Osteoblast (primary cell): ENCODE measurements around the gene GYG1. TPM values are rescaled to one million over a fixed set of nuclear protein-coding genes. Genes with fewer than 3 reads are reported as not detected.
A peak's percentile ranks its signal among the peaks of the same experiment; 100 is the strongest.

Experiments used
- DNase-seq: peaks from one replicate; pipeline ENCODE4 v3.0.0; 2011; ENCODE audit warnings: low spot score, mixed read lengths; ENCODE audit not compliant: insufficient read length; ENCODE audit errors: missing footprints
- H2AFZ ChIP-seq: 2 replicates; pipeline ENCODE4 v1.6.0; 2011; ENCODE audit warnings: mild to moderate bottlenecking, low read length
- H3K27ac ChIP-seq: 2 replicates; pipeline ENCODE4 v1.5.1; 2011; ENCODE audit warnings: mild to moderate bottlenecking, low read depth, low read length, moderate library complexity
- H3K27me3 ChIP-seq: 2 replicates; pipeline ENCODE4 v1.6.0; 2012; ENCODE audit warnings: mild to moderate bottlenecking, control low read depth, inconsistent platforms, low read length, moderate library complexity; ENCODE audit not compliant: insufficient read depth
- H3K36me3 ChIP-seq: 2 replicates; pipeline ENCODE4 v1.5.1; 2011; ENCODE audit warnings: mild to moderate bottlenecking, low read length, control low read depth, moderate library complexity; ENCODE audit not compliant: insufficient read depth
- H3K4me1 ChIP-seq: 2 replicates; pipeline ENCODE4 v1.5.1; 2011; ENCODE audit warnings: mild to moderate bottlenecking, low read length, control low read depth, moderate library complexity; ENCODE audit not compliant: insufficient read depth
- H3K4me2 ChIP-seq: 2 replicates; pipeline ENCODE4 v1.6.0; 2011; ENCODE audit warnings: mild to moderate bottlenecking, low read length; ENCODE audit not compliant: insufficient read depth
- H3K4me3 ChIP-seq: fragments of 200-600 bp; sonication (generic); 3 replicates; pipeline ENCODE4 v1.5.1; 2012; ENCODE audit warnings: mild to moderate bottlenecking, low read length, inconsistent platforms; ENCODE audit not compliant: insufficient read depth
- H3K79me2 ChIP-seq: 2 replicates; pipeline ENCODE4 v1.6.0; 2012; ENCODE audit warnings: mild to moderate bottlenecking, low read length, control low read depth, inconsistent platforms; ENCODE audit not compliant: insufficient read depth
- H3K9me3 ChIP-seq: 2 replicates; pipeline ENCODE4 v1.5.1; 2011; ENCODE audit warnings: low read depth, low read length, control low read depth
- H4K20me1 ChIP-seq: 2 replicates; pipeline ENCODE4 v1.6.0; 2012; ENCODE audit warnings: mild to moderate bottlenecking, low read length, control low read depth; ENCODE audit not compliant: insufficient read depth
- CTCF ChIP-seq: IDR thresholded peaks from 2 replicates; pipeline ENCODE4 v1.5.1; 2011; ENCODE audit warnings: mild to moderate bottlenecking, low read depth, low read length, moderate library complexity; ENCODE audit errors: extremely low read depth
- total RNA-seq: library from RNA; depleted of rRNA; stranded (reverse); fragments of >200 nt; gene quantifications from 2 replicates; pipeline ENCODE4 v1.2.3, GENCODE V29; 2012

Gene GYG1
- total RNA-seq, 1 donor = 42.3 TPM

- no peaks in the 10 kb centered on the region for H3K9me3 ChIP-seq
- peaks cover 3% of the 10 kb centered on the region for H4K20me1 ChIP-seq
- peaks cover 18% of the 10 kb centered on the region for H3K79me2 ChIP-seq
- H2AFZ ChIP-seq = no peak overlapping the region
- no peaks in the 10 kb centered on the region for H3K27me3 ChIP-seq
- no peak for DNase-seq
- H3K27ac ChIP-seq = no peak overlapping the region
- H3K4me3 ChIP-seq = no peak overlapping the region
- TF ChIP-seq CTCF = no peak
- H3K4me2 ChIP-seq = no peak overlapping the region
- H3K4me1 ChIP-seq = peaks cover 29% of the 10 kb centered on the region
- peaks cover 38% of the 10 kb centered on the region for H3K36me3 ChIP-seq
Measured at GRCh38 chr3:149023951-149024350, 32.6 kb downstream of the GYG1 start.

- H3K4me1 ChIP-seq = peaks cover 10% of the 10 kb centered on the region
- DNase-seq = no peak
- H3K9me3 ChIP-seq = no peaks in the 10 kb centered on the region
- peaks cover 6% of the 10 kb centered on the region for H3K79me2 ChIP-seq
- H3K27ac ChIP-seq = peak overlapping the region; percentile 29
- H3K36me3 ChIP-seq = peaks cover 57% of the 10 kb centered on the region
- no peaks in the 10 kb centered on the region for H3K27me3 ChIP-seq
- TF ChIP-seq CTCF = no peak
- no peak overlapping the region for H2AFZ ChIP-seq
- no peak overlapping the region for H3K4me3 ChIP-seq
- peak overlapping the region; percentile 41 for H3K4me2 ChIP-seq
- no peaks in the 10 kb centered on the region for H4K20me1 ChIP-seq
Measured at GRCh38 chr3:149026718-149027117, 35.4 kb downstream of the GYG1 start.

GRCh38 chr3:149031096-149031495 is 39.8 kb downstream of the GYG1 start:
- Histone ChIP-seq H3K4me2 (no peak overlapping the region), H3K27me3 (no peaks in the 10 kb centered on the region), H3K27ac (no peak overlapping the region), H3K36me3 (peaks cover 43% of the 10 kb centered on the region), H2AFZ (no peak overlapping the region), H3K4me1 (peaks cover 7% of the 10 kb centered on the region), H4K20me1 (no peaks in the 10 kb centered on the region), H3K79me2 (no peaks in the 10 kb centered on the region), H3K9me3 (no peaks in the 10 kb centered on the region), H3K4me3 (no peak overlapping the region)
- DNase-seq = no peak
- no peak for TF ChIP-seq CTCF

- peaks cover 5% of the 10 kb centered on the region for H3K4me1 ChIP-seq
- no peaks in the 10 kb centered on the region for H3K9me3 ChIP-seq
- H2AFZ ChIP-seq = no peak overlapping the region
- H3K4me2 ChIP-seq = no peak overlapping the region
- H4K20me1 ChIP-seq = no peaks in the 10 kb centered on the region
- no peaks in the 10 kb centered on the region for H3K27me3 ChIP-seq
- no peak for DNase-seq
- no peak overlapping the region for H3K4me3 ChIP-seq
- TF ChIP-seq CTCF = no peak
- H3K27ac ChIP-seq = no peak overlapping the region
- peaks cover 3% of the 10 kb centered on the region for H3K79me2 ChIP-seq
- H3K36me3 ChIP-seq = peaks cover 31% of the 10 kb centered on the region
Measured at GRCh38 chr3:149037684-149038083, 46.3 kb downstream of the GYG1 start.
